HepG2 (cell line): Measurements from ENCODE around the gene ZNF221. TPM values are rescaled to one million over a fixed set of nuclear protein-coding genes. Genes with fewer than 3 reads are reported as not detected.

Source experiments
- ATF4 ChIP-seq, 2 experiments: fragments of 450-650 bp in 1 of 2; sonication (generic) in 1 of 2; formaldehyde crosslinking; IDR thresholded peaks; 2 replicates each; pipeline versions ENCODE4 v1.5.0 to v1.8.0; 2020 to 2022; ENCODE audit warnings: mild to moderate bottlenecking in 1 of 2, missing genetic modification reagents in 1 of 2
- CCAR2 ChIP-seq: fragments of 200-400 bp; formaldehyde crosslinking; optimal IDR thresholded peaks from 2 replicates; pipeline ENCODE3; 2018; ENCODE audit warnings: low read depth, mild to moderate bottlenecking, low read length, moderate library complexity
- CENPX ChIP-seq: sonication (generic); formaldehyde crosslinking; IDR thresholded peaks from 2 replicates; pipeline ENCODE4 v1.9.0; 2021; ENCODE audit warnings: mild to moderate bottlenecking, missing genetic modification reagents, moderate library complexity
- DNMT1 ChIP-seq: sonication (generic); formaldehyde crosslinking; IDR thresholded peaks from 2 replicates; pipeline ENCODE4 v1.5.1; 2020; ENCODE audit warnings: mild to moderate bottlenecking, missing genetic modification reagents
- EHMT2 ChIP-seq: fragments of 200-600 bp; sonication (generic); IDR thresholded peaks from 2 replicates; pipeline ENCODE4 v1.7.0; 2017; ENCODE audit warnings: antibody characterized with exemption, low read depth, low read length, borderline replicate concordance
- ELF3 ChIP-seq: IDR thresholded peaks from 2 replicates; pipeline ENCODE4 v1.6.1; 2016; ENCODE audit warnings: missing genetic modification reagents, missing compliant biosample characterization
- EZH2 ChIP-seq: conservative IDR thresholded peaks from 2 replicates; pipeline ENCODE4 v1.6.1; 2012; ENCODE audit warnings: mild to moderate bottlenecking, low read depth, low read length, moderate library complexity
- HCFC1 ChIP-seq: fragments of 150-350 bp; IDR thresholded peaks from 2 replicates; pipeline ENCODE4 v1.6.1; 2014; ENCODE audit warnings: low read depth, low read length
- KDM5B ChIP-seq: sonication (generic); formaldehyde crosslinking; IDR thresholded peaks from 2 replicates; pipeline ENCODE4 v1.4.0; 2020; ENCODE audit warnings: missing genetic modification reagents, mild to moderate bottlenecking, borderline replicate concordance
- NFYB ChIP-seq: sonication (generic); formaldehyde crosslinking; IDR thresholded peaks from 2 replicates; pipeline ENCODE4 v1.4.0; 2020; ENCODE audit warnings: missing genetic modification reagents
- NR2C2 ChIP-seq: sonication (generic); formaldehyde crosslinking; IDR thresholded peaks from 2 replicates; pipeline ENCODE4 v1.4.0; 2020; ENCODE audit warnings: missing genetic modification reagents, mild to moderate bottlenecking, moderate library complexity, borderline replicate concordance
- PATZ1 ChIP-seq: sonication (generic); formaldehyde crosslinking; IDR thresholded peaks from 2 replicates; pipeline ENCODE4 v1.4.0; 2020; ENCODE audit warnings: missing genetic modification reagents
- PAX8 ChIP-seq: sonication (generic); formaldehyde crosslinking; IDR thresholded peaks from 2 replicates; pipeline ENCODE4 v1.8.0; 2022; ENCODE audit warnings: mild to moderate bottlenecking, missing genetic modification reagents, borderline replicate concordance
- SAP130 ChIP-seq: IDR thresholded peaks from 2 replicates; pipeline ENCODE4 v1.6.1; 2016; ENCODE audit warnings: low read depth
- SPEN ChIP-seq: sonication (generic); formaldehyde crosslinking; IDR thresholded peaks from 2 replicates; pipeline ENCODE4 v1.5.1; 2020; ENCODE audit warnings: low read depth, mild to moderate bottlenecking, missing genetic modification reagents
- SRF ChIP-seq: IDR thresholded peaks from 2 replicates; pipeline ENCODE4 v1.6.1; 2011; ENCODE audit warnings: mild to moderate bottlenecking, low read depth, low read length, moderate library complexity
- STAG1 ChIP-seq: sonication (generic); formaldehyde crosslinking; IDR thresholded peaks from 2 replicates; pipeline ENCODE4 v1.4.0; 2020; ENCODE audit warnings: missing genetic modification reagents
- TAF1 ChIP-seq: sonication (generic); formaldehyde crosslinking; IDR thresholded peaks from 2 replicates; pipeline ENCODE4 v1.4.0; 2020; ENCODE audit warnings: missing genetic modification reagents
- TFAP4 ChIP-seq: sonication (generic); IDR thresholded peaks from 2 replicates; pipeline ENCODE4 v1.6.1; 2016; ENCODE audit warnings: low read depth, borderline replicate concordance
- TMF1 ChIP-seq: sonication (generic); formaldehyde crosslinking; IDR thresholded peaks from 2 replicates; pipeline ENCODE4 v1.8.1; 2022; ENCODE audit warnings: low read depth, missing genetic modification reagents
- YEATS4 ChIP-seq: sonication (generic); formaldehyde crosslinking; IDR thresholded peaks from 2 replicates; pipeline ENCODE4 v1.4.0; 2020; ENCODE audit warnings: missing genetic modification reagents, borderline replicate concordance
- ZBTB42 ChIP-seq: sonication (generic); formaldehyde crosslinking; IDR thresholded peaks from 2 replicates; pipeline ENCODE4 v1.5.0; 2020; ENCODE audit warnings: mild to moderate bottlenecking, missing genetic modification reagents
- ZNF224 ChIP-seq: sonication (generic); formaldehyde crosslinking; IDR thresholded peaks from 2 replicates; pipeline ENCODE4 v1.5.0; 2020; ENCODE audit warnings: mild to moderate bottlenecking, missing genetic modification reagents
- ZNF24 ChIP-seq: fragments of 450-650 bp; IDR thresholded peaks from 2 replicates; pipeline ENCODE4 v1.6.1; 2017; ENCODE audit warnings: antibody characterized with exemption, mild to moderate bottlenecking
- ZNF660 ChIP-seq: sonication (generic); formaldehyde crosslinking; IDR thresholded peaks from 2 replicates; pipeline ENCODE4 v1.5.1; 2020; ENCODE audit warnings: mild to moderate bottlenecking, low read depth, missing genetic modification reagents, borderline replicate concordance
- polyA plus RNA-seq, 8 experiments: library from polyadenylated mRNA; depleted of rRNA in 3 of 8; stranded (reverse) in 7 of 8; unstranded in 1 of 8; fragments of >200 nt; fragmentation: Illumina TruSeq in 4 of 8; extraction: Trizol in 4 of 8; gene quantifications; 2 replicates each; pipeline versions ENCODE4 v1.2.1 to v1.2.3, GENCODE V29; 2011 to 2016; ENCODE audit warnings: low read depth in 4 of 8, missing spikeins in 1 of 8, mixed read lengths in 1 of 8; ENCODE audit not compliant: insufficient read depth in 1 of 8
- total RNA-seq, 5 experiments: library from RNA; depleted of rRNA; stranded (reverse); fragments of >200 nt; fragmentation: Illumina TruSeq; extraction: Trizol; gene quantifications; 2 replicates each; pipeline ENCODE4 v1.2.3, GENCODE V29; 2016; ENCODE audit warnings: low read depth in 1 of 5
- TF ChIP-seq, protein P1 (sequence below): sonication (generic); formaldehyde crosslinking; conservative IDR thresholded peaks from 2 replicates; pipeline ENCODE4 v1.8.0; 2022; ENCODE audit warnings: low read depth, missing genetic modification reagents

ZNF221 gene
- total and polyA plus RNA-seq, 2 of the 13 experiments (the other 11 are each of a cell fraction or from before 2014, with no cell fraction given): 0.48 to 3.4 TPM

DNA sequence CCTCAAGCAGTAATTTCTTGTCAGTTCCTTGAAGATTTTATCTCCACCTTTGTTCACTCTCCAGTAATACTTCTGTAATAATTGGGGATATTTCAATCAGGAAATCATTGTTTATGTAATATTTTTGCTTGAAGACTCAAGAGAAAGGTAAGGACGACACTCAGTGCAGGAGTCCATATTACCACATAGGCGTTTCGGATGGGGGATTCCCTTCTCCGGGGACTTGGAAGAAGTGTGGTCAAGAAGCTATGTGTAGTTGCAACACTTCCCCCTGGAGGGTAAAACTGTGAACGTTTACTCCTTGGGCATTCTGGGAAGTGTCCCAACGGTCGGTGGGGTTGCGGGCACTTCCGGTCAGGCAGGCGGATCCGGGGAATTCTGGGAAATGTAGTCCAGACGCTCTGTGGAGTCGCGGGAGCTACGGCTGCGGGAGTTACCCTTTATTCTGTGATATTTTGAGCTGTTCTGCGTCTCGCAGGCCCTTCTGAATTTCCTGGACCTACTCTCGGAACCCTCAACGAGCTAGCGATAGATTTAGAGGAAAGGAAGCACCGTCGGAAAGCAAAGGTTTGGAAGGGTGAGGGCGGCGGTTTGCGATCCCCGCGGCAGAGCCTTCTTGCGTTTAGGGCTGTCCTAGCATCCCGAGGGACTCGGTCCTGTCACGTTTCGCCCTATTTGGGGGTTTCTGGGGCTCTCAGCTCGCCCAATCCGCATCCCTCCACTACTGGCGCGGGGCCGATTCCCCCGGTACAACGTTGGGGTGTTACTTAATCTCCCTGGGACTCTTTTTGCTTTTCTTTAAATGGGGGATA lies at the start of gene ZNF221 (continued):
- TF ChIP-seq EZH2 (no peak), TFAP4 (peak; percentile 27; the same call in 1 of the 2 replicates), SRF (no peak), CENPX (CRISPR knock-in tag) (no peak), CCAR2 (peak; percentile 49), ZNF24 (no peak), ATF4 (CRISPR knock-in tag; IDR thresholded peaks at IDR 0.05) (peak in 1 of 2 experiments; percentile 63; a peak in 2 of 4 replicates), STAG1 (peak; percentile 33), KDM5B (peak; percentile 51; the same call in 1 of the 2 replicates), DNMT1 (CRISPR knock-in tag) (no peak), YEATS4 (CRISPR knock-in tag) (peak; percentile 54), ZBTB42 (CRISPR knock-in tag) (no peak), EHMT2 (no peak; the same call in 1 of the 2 replicates), ZNF660 (CRISPR knock-in tag) (no peak), NR2C2 (CRISPR knock-in tag) (peak; percentile 93), TAF1 (CRISPR knock-in tag) (peak; percentile 43), PAX8 (CRISPR knock-in tag) (no peak), HCFC1 (peak; percentile 94), PATZ1 (CRISPR knock-in tag) (peak; percentile 46; the same call in 1 of the 2 replicates), NFYB (peak; percentile 29), SPEN (CRISPR knock-in tag) (peak; percentile 96), TMF1 (CRISPR knock-in tag) (0 out of 2 replicates have a peak, but pooled peaks have one; percentile 33), SAP130 (CRISPR knock-in tag) (peak; percentile 96), ELF3 (CRISPR knock-in tag) (peak; percentile 67), ZNF224 (CRISPR knock-in tag) (0 out of 2 replicates have a peak, but pooled peaks have one; percentile 17)
- TF ChIP-seq, protein P1, sequence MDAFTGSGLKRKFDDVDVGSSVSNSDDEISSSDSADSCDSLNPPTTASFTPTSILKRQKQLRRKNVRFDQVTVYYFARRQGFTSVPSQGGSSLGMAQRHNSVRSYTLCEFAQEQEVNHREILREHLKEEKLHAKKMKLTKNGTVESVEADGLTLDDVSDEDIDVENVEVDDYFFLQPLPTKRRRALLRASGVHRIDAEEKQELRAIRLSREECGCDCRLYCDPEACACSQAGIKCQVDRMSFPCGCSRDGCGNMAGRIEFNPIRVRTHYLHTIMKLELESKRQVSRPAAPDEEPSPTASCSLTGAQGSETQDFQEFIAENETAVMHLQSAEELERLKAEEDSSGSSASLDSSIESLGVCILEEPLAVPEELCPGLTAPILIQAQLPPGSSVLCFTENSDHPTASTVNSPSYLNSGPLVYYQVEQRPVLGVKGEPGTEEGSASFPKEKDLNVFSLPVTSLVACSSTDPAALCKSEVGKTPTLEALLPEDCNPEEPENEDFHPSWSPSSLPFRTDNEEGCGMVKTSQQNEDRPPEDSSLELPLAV (CRISPR knock-in tag): no peak
